CD4-positive, CD25-positive, alpha-beta regulatory T cell (primary cell): Measurements from ENCODE around the gene FAM50A. TPM values are rescaled to one million over a fixed set of nuclear protein-coding genes. Genes with fewer than 3 reads are reported as not detected.

Experiments used
- ATAC-seq, 2 donors: fragments of 150-1000 bp; cut with Tn5 transposase; one replicate each; pipeline ENCODE4 v1.10.0; 2021; ENCODE audit warnings: low read depth in 2 of 2, moderate number of reproducible peaks in 2 of 2, moderate library complexity in 1 of 2
- DNase-seq, 3 donors: peaks; one replicate each; pipeline versions ENCODE4 v3.0.0 to v3.0.0-alpha.2; 2012 to 2022; ENCODE audit warnings: mixed read lengths in 1 of 3
- H3K27ac ChIP-seq: one replicate; pipeline ENCODE4 v1.7.0; 2013; ENCODE audit warnings: mild to moderate bottlenecking, low read length; ENCODE audit not compliant: insufficient read depth, poor library complexity, severe bottlenecking
- H3K27me3 ChIP-seq: one replicate; pipeline ENCODE4 v1.7.0; 2013; ENCODE audit warnings: low read length; ENCODE audit not compliant: control insufficient read depth, insufficient read depth
- H3K36me3 ChIP-seq: one replicate; pipeline ENCODE4 v1.7.0; 2013; ENCODE audit warnings: mild to moderate bottlenecking, low read length, moderate library complexity; ENCODE audit not compliant: control insufficient read depth, insufficient read depth
- H3K4me1 ChIP-seq: 2 replicates; pipeline ENCODE4 v1.7.0; 2013; ENCODE audit warnings: mild to moderate bottlenecking, low read length; ENCODE audit not compliant: insufficient read depth, control insufficient read depth, poor library complexity, severe bottlenecking
- H3K4me3 ChIP-seq: one replicate; pipeline ENCODE4 v1.7.0; 2013; ENCODE audit warnings: low read depth, mild to moderate bottlenecking, low read length, moderate library complexity
- H3K9me3 ChIP-seq, 2 experiments: 1 replicate in 1 of 2; 2 replicates in 1 of 2; pipeline ENCODE4 v1.7.0; 2013; ENCODE audit warnings: low read length in 2 of 2, mild to moderate bottlenecking in 1 of 2, moderate library complexity in 1 of 2; ENCODE audit not compliant: control insufficient read depth in 2 of 2
- H3K27ac Mint-ChIP-seq, 3 donors: one replicate each; pipeline ENCODE4 v1.8.0; 2020 to 2022; ENCODE audit warnings: mild to moderate bottlenecking in 3 of 3, mixed read lengths in 3 of 3, moderate library complexity in 2 of 3
- H3K27me3 Mint-ChIP-seq: one replicate; pipeline ENCODE4 v1.8.0; 2022; ENCODE audit warnings: mild to moderate bottlenecking, mixed read lengths
- H3K36me3 Mint-ChIP-seq: one replicate; pipeline ENCODE4 v1.8.0; 2020; ENCODE audit warnings: mixed read lengths
- H3K4me1 Mint-ChIP-seq, 4 donors: one replicate each; pipeline ENCODE4 v1.8.0; 2020 to 2022; ENCODE audit warnings: mixed read lengths in 4 of 4, mild to moderate bottlenecking in 1 of 4
- H3K4me3 Mint-ChIP-seq, 4 donors: one replicate each; pipeline ENCODE4 v1.8.0; 2020 to 2022; ENCODE audit warnings: mild to moderate bottlenecking in 4 of 4, mixed read lengths in 4 of 4, moderate library complexity in 3 of 4
- H3K9me3 Mint-ChIP-seq, 7 donors: one replicate each; pipeline ENCODE4 v1.8.0; 2020 to 2022; ENCODE audit warnings: mixed read lengths in 7 of 7, mild to moderate bottlenecking in 3 of 7, moderate library complexity in 2 of 7
- polyA plus RNA-seq, 4 donors: library from polyadenylated mRNA; unstranded; fragments of 300-500 nt; fragmentation: Illumina TruSeq; gene quantifications; one replicate each; pipeline ENCODE4 v1.2.3, GENCODE V29; 2021
- total RNA-seq: library from RNA; stranded (reverse); gene quantifications from one replicate; pipeline ENCODE4 v1.2.3, GENCODE V29; 2022

The FAM50A gene
- total and polyA plus RNA-seq, 5 donors from 2014 or later: 33.7 to 55.1 (median 39.5) TPM

- Histone ChIP-seq H3K4me1 (peaks cover 32% of the 10 kb centered on the region), H3K27ac (peak overlapping the region; percentile 55), H3K27me3 (no peaks in the 10 kb centered on the region), H3K4me3 (no peak overlapping the region), H3K9me3 (no peaks in the 10 kb centered on the region), H3K36me3 (peaks cover 3% of the 10 kb centered on the region)
- Mint-ChIP-seq H3K4me1 (peaks cover 0 to 48% (median 9%) of the 10 kb centered on the region in 4 donors), H3K36me3 (no peaks in the 10 kb centered on the region), H3K27ac (no peak overlapping the region), H3K27me3 (no peaks in the 10 kb centered on the region), H3K4me3 (peak overlapping the region in 3 of 4 donors; percentile 29 to 78 (median 57)), H3K9me3 (no peaks in the 10 kb centered on the region)
- no peak for ATAC-seq
- DNase-seq: no peak
These were observed 41.5 kb downstream of the FAM50A start for GRCh38 chrX:154485150-154486051.

GRCh38 chrX:154486052-154486395 lies 42.1 kb downstream of the FAM50A start:
- DNase-seq (peak; percentile 17 to 54 (median 26)), ATAC-seq (peak in 1 of 2 donors; percentile 8)
- peaks cover 32% of the 10 kb centered on the region for H3K4me1 ChIP-seq
- H3K4me1 Mint-ChIP-seq: peaks cover 0 to 52% (median 9%) of the 10 kb centered on the region in 4 donors
- no peaks in the 10 kb centered on the region for H3K27me3 ChIP-seq
- no peaks in the 10 kb centered on the region for H3K9me3 Mint-ChIP-seq
- H3K36me3 ChIP-seq: peaks cover 3% of the 10 kb centered on the region
- H3K36me3 Mint-ChIP-seq: no peaks in the 10 kb centered on the region
- H3K4me3 ChIP-seq: no peak overlapping the region
- no peak overlapping the region for H3K27ac Mint-ChIP-seq
- no peaks in the 10 kb centered on the region for H3K27me3 Mint-ChIP-seq
- no peaks in the 10 kb centered on the region for H3K9me3 ChIP-seq
- peak overlapping the region; percentile 55 for H3K27ac ChIP-seq
- peak overlapping the region in 2 of 4 donors; percentile 29 to 56 for H3K4me3 Mint-ChIP-seq

GRCh38 chrX:154486396-154487207 lies 42.7 kb downstream of the FAM50A start, which contains the start of gene UBL4A:
UBL4A (minus strand) TSS chrX:154486615; CDS start chrX:154486584, 31 bp downstream.
- H3K4me3 Mint-ChIP-seq: peak within 1 kb of the TSS; percentile 79 to 91 (median 84)
- H3K4me1 Mint-ChIP-seq: peaks cover 0 to 56% (median 9%) of the 10 kb centered on the region in 4 donors
- no peaks in the 10 kb centered on the region for H3K9me3 ChIP-seq
- H3K27ac Mint-ChIP-seq: peak within 1 kb of the TSS in 1 of 3 donors; percentile 48
- H3K27me3 ChIP-seq: no peaks in the 10 kb centered on the region
- DNase-seq (peak; percentile 44 to 56 (median 55)), ATAC-seq (peak in 1 of 2 donors; percentile 32)
- H3K9me3 Mint-ChIP-seq: no peaks in the 10 kb centered on the region
- H3K36me3 ChIP-seq: peaks cover 3% of the 10 kb centered on the region
- peak within 1 kb of the TSS; percentile 60 for H3K27ac ChIP-seq
- H3K4me3 ChIP-seq: no peak within 1 kb of the TSS
- no peaks in the 10 kb centered on the region for H3K27me3 Mint-ChIP-seq
- no peaks in the 10 kb centered on the region for H3K36me3 Mint-ChIP-seq
- H3K4me1 ChIP-seq: peaks cover 36% of the 10 kb centered on the region

- Histone ChIP-seq H3K9me3 (no peaks in the 10 kb centered on the region), H3K4me3 (no peak overlapping the region), H3K36me3 (peaks cover 3% of the 10 kb centered on the region), H3K27me3 (no peaks in the 10 kb centered on the region), H3K27ac (no peak overlapping the region), H3K4me1 (peaks cover 36% of the 10 kb centered on the region)
- Mint-ChIP-seq H3K36me3 (no peaks in the 10 kb centered on the region), H3K4me1 (peaks cover 0 to 51% (median 9%) of the 10 kb centered on the region in 4 donors), H3K27ac (peak overlapping the region in 1 of 3 donors; percentile 26), H3K4me3 (peak overlapping the region in 3 of 4 donors; percentile 79 to 86 (median 82)), H3K9me3 (no peaks in the 10 kb centered on the region), H3K27me3 (no peaks in the 10 kb centered on the region)
- no peak for ATAC-seq
- DNase-seq: no peak
These were observed 43.8 kb downstream of the FAM50A start for GRCh38 chrX:154487518-154488290.

GRCh38 chrX:154488336-154489075 lies 44.6 kb downstream of the FAM50A start:
- peaks cover 0 to 49% (median 9%) of the 10 kb centered on the region in 4 donors for H3K4me1 Mint-ChIP-seq
- Histone ChIP-seq H3K27ac (no peak overlapping the region), H3K27me3 (no peaks in the 10 kb centered on the region), H3K4me1 (peaks cover 36% of the 10 kb centered on the region), H3K9me3 (no peaks in the 10 kb centered on the region), H3K4me3 (no peak overlapping the region), H3K36me3 (peaks cover 3% of the 10 kb centered on the region)
- no peaks in the 10 kb centered on the region for H3K36me3 Mint-ChIP-seq
- H3K27me3 Mint-ChIP-seq: no peaks in the 10 kb centered on the region
- H3K27ac Mint-ChIP-seq: peak overlapping the region in 1 of 3 donors; percentile 87
- no peak for DNase-seq
- no peaks in the 10 kb centered on the region for H3K9me3 Mint-ChIP-seq
- ATAC-seq: no peak
- H3K4me3 Mint-ChIP-seq: peak overlapping the region; percentile 21 to 93 (median 86)

GRCh38 chrX:154489182-154489581 lies 45.2 kb downstream of the FAM50A start:
- Histone ChIP-seq H3K27ac (no peak overlapping the region), H3K4me1 (peaks cover 36% of the 10 kb centered on the region), H3K27me3 (no peaks in the 10 kb centered on the region), H3K9me3 (no peaks in the 10 kb centered on the region), H3K4me3 (peak overlapping the region; percentile 62), H3K36me3 (peaks cover 3% of the 10 kb centered on the region)
- H3K36me3 Mint-ChIP-seq: no peaks in the 10 kb centered on the region
- H3K4me3 Mint-ChIP-seq: peak overlapping the region; percentile 89 to 96 (median 92)
- H3K4me1 Mint-ChIP-seq: peaks cover 0 to 46% (median 9%) of the 10 kb centered on the region in 4 donors
- no peaks in the 10 kb centered on the region for H3K27me3 Mint-ChIP-seq
- DNase-seq: no peak
- H3K27ac Mint-ChIP-seq: peak overlapping the region in 1 of 3 donors; percentile 87
- no peak for ATAC-seq
- no peaks in the 10 kb centered on the region for H3K9me3 Mint-ChIP-seq
